C4-2B (cell line): Measurements from ENCODE around the gene CFDP1.

ENCODE experiments used
- ZFX ChIP-seq: fragments of 450-650 bp; IDR thresholded peaks from 2 replicates; pipeline ENCODE4 v1.6.1; 2017
- TF ChIP-seq, protein P1 (sequence below): fragments of 450-650 bp; conservative IDR thresholded peaks from 2 replicates; pipeline ENCODE4 v1.5.1; 2017; ENCODE audit warnings: mild to moderate bottlenecking

DNA sequence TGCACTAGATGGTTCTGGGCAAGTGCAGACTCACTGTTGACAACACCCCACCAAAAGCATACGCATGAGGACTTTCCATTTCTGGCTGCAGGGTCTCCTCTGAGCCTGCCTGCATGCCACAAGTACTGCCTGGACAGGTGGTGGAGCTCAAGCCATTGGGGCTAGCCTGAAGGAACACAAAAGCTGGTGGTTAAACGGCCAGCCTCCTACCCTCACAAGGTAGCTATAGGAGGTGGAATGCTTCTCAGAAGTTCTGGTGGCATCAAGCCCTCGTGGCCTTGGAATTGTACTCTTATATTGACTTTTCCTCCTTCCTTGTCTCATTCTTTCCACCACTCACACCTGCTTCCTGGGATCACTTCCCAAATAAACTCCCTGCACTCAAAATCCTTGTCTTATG lies 125.3 kb downstream of the CFDP1 start:
- TF ChIP-seq, protein P1, sequence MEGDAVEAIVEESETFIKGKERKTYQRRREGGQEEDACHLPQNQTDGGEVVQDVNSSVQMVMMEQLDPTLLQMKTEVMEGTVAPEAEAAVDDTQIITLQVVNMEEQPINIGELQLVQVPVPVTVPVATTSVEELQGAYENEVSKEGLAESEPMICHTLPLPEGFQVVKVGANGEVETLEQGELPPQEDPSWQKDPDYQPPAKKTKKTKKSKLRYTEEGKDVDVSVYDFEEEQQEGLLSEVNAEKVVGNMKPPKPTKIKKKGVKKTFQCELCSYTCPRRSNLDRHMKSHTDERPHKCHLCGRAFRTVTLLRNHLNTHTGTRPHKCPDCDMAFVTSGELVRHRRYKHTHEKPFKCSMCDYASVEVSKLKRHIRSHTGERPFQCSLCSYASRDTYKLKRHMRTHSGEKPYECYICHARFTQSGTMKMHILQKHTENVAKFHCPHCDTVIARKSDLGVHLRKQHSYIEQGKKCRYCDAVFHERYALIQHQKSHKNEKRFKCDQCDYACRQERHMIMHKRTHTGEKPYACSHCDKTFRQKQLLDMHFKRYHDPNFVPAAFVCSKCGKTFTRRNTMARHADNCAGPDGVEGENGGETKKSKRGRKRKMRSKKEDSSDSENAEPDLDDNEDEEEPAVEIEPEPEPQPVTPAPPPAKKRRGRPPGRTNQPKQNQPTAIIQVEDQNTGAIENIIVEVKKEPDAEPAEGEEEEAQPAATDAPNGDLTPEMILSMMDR, result no peak
- no peak for TF ChIP-seq ZFX
